CD8-positive, alpha-beta memory T cell (primary cell): ENCODE measurements around the gene BLM. TPM values are rescaled to one million over a fixed set of nuclear protein-coding genes. Genes with fewer than 3 reads are reported as not detected.

ENCODE experiments used
- CTCF ChIA-PET: fragments of 350-600 bp; sonication (Branson Sonifier 250); formaldehyde crosslinking; loops from one replicate; lab custom pipeline; 2021; ENCODE audit warnings: antibody characterized with exemption; lab: Charles Lee
- POLR2A ChIA-PET: fragments of 350-600 bp; sonication (Branson Sonifier 250); formaldehyde crosslinking; loops from one replicate; lab custom pipeline; 2021; ENCODE audit warnings: antibody characterized with exemption; lab: Charles Lee
- DNase-seq, 5 donors: peaks; one replicate each; pipeline versions ENCODE4 v3.0.0 to v3.0.0-alpha.2; 2020 to 2022; ENCODE audit warnings: mixed read lengths in 1 of 5
- H3K27ac ChIP-seq: one replicate; pipeline ENCODE4 v1.7.0; 2013; ENCODE audit warnings: low read depth, mild to moderate bottlenecking, low read length, moderate library complexity
- H3K27me3 ChIP-seq: 2 replicates; pipeline ENCODE4 v1.7.0; 2013; ENCODE audit warnings: low read length, mild to moderate bottlenecking; ENCODE audit not compliant: insufficient read depth, poor library complexity, severe bottlenecking
- H3K36me3 ChIP-seq: 2 replicates; pipeline ENCODE4 v1.7.0; 2013; ENCODE audit warnings: mild to moderate bottlenecking, low read length, moderate library complexity; ENCODE audit not compliant: insufficient read depth
- H3K4me1 ChIP-seq: 2 replicates; pipeline ENCODE4 v1.7.0; 2013; ENCODE audit warnings: mild to moderate bottlenecking, low read length, moderate library complexity; ENCODE audit not compliant: insufficient read depth
- H3K4me3 ChIP-seq: 2 replicates; pipeline ENCODE4 v1.7.0; 2013; ENCODE audit warnings: mild to moderate bottlenecking, low read length
- H3K9me3 ChIP-seq: 2 replicates; pipeline ENCODE4 v1.7.0; 2013; ENCODE audit warnings: mild to moderate bottlenecking, low read length
- H3K27ac Mint-ChIP-seq, 8 donors: one replicate each; pipeline ENCODE4 v1.8.0; 2020 to 2021; ENCODE audit warnings: mixed read lengths in 8 of 8, mild to moderate bottlenecking in 6 of 8, inconsistent platforms in 3 of 8, moderate library complexity in 3 of 8
- H3K27me3 Mint-ChIP-seq, 2 donors: one replicate each; pipeline ENCODE4 v1.8.0; 2020 to 2021; ENCODE audit warnings: mixed read lengths in 2 of 2, mild to moderate bottlenecking in 1 of 2, moderate library complexity in 1 of 2
- H3K36me3 Mint-ChIP-seq, 3 donors: one replicate each; pipeline ENCODE4 v1.8.0; 2020 to 2021; ENCODE audit warnings: mixed read lengths in 3 of 3, inconsistent platforms in 1 of 3, mild to moderate bottlenecking in 1 of 3
- H3K4me1 Mint-ChIP-seq, 3 donors: one replicate each; pipeline ENCODE4 v1.8.0; 2020 to 2021; ENCODE audit warnings: mixed read lengths in 3 of 3, inconsistent platforms in 1 of 3, mild to moderate bottlenecking in 1 of 3
- H3K4me3 Mint-ChIP-seq, 7 donors: one replicate each; pipeline ENCODE4 v1.8.0; 2020 to 2021; ENCODE audit warnings: mixed read lengths in 7 of 7, mild to moderate bottlenecking in 6 of 7, moderate library complexity in 4 of 7, inconsistent platforms in 2 of 7
- H3K9me3 Mint-ChIP-seq, 5 donors: one replicate each; pipeline ENCODE4 v1.8.0; 2020 to 2022; ENCODE audit warnings: mixed read lengths in 5 of 5, mild to moderate bottlenecking in 3 of 5, moderate library complexity in 2 of 5, inconsistent platforms in 1 of 5
- polyA plus RNA-seq: library from polyadenylated mRNA; unstranded; fragments of 300-500 nt; fragmentation: Illumina TruSeq; gene quantifications from one replicate; pipeline ENCODE4 v1.2.3, GENCODE V29; 2021
- total RNA-seq, 2 experiments: library from RNA; stranded (reverse); gene quantifications; one replicate each; pipeline ENCODE4 v1.2.3, GENCODE V29; 2021

BLM gene
- total and polyA plus RNA-seq, 3 experiments from 2014 or later = 5.8 to 37.6 (median 37.0) TPM

- no peaks in the 10 kb centered on the region for H3K36me3 Mint-ChIP-seq
- peak in 2 of 5 donors; percentile 32 to 64 for DNase-seq
- H3K27me3 Mint-ChIP-seq = peaks cover 3 to 9% of the 10 kb centered on the region in 2 donors
- H3K9me3 Mint-ChIP-seq = peaks cover 0 to 2% (median 0%) of the 10 kb centered on the region in 5 donors
- POLR2A ChIA-PET = interaction anchor here (0.7 kb wide), 1 partner anchor 13 kb away, joined by 3 read pairs; no protein-coding TSS in a partner anchor
- H3K9me3 ChIP-seq = no peaks in the 10 kb centered on the region
- CTCF ChIA-PET = interaction anchor here (1.6 to 2.0 kb wide), 2 partner anchors 12 to 30 kb away, joined by 3 to 5 read pairs; no protein-coding TSS in a partner anchor
- H3K36me3 ChIP-seq = no peaks in the 10 kb centered on the region
- no peaks in the 10 kb centered on the region for H3K27me3 ChIP-seq
- no peak overlapping the region for H3K27ac ChIP-seq
- peaks cover 20% of the 10 kb centered on the region for H3K4me1 ChIP-seq
- H3K4me3 Mint-ChIP-seq = peak overlapping the region in 5 of 7 donors; percentile 38 to 87 (median 69)
- H3K4me3 ChIP-seq = no peak overlapping the region
- peak overlapping the region in 4 of 8 donors; percentile 42 to 83 (median 74) for H3K27ac Mint-ChIP-seq
- peaks cover 11 to 19% (median 12%) of the 10 kb centered on the region in 3 donors for H3K4me1 Mint-ChIP-seq
Observed at GRCh38 chr15:90677807-90678790, 39.0 kb upstream of the BLM start.

- H3K36me3 Mint-ChIP-seq = no peaks in the 10 kb centered on the region
- no peak overlapping the region for H3K27ac Mint-ChIP-seq
- peaks cover 12 to 19% (median 14%) of the 10 kb centered on the region in 3 donors for H3K4me1 Mint-ChIP-seq
- POLR2A ChIA-PET = no interaction called here
- DNase-seq = no peak
- Histone ChIP-seq H3K4me3 (no peak overlapping the region), H3K4me1 (peaks cover 20% of the 10 kb centered on the region), H3K27ac (no peak overlapping the region), H3K9me3 (no peaks in the 10 kb centered on the region), H3K36me3 (no peaks in the 10 kb centered on the region), H3K27me3 (no peaks in the 10 kb centered on the region)
- H3K27me3 Mint-ChIP-seq = peaks cover 3 to 4% of the 10 kb centered on the region in 2 donors
- CTCF ChIA-PET = no interaction called here
- peaks cover 0 to 2% (median 0%) of the 10 kb centered on the region in 5 donors for H3K9me3 Mint-ChIP-seq
- no peak overlapping the region for H3K4me3 Mint-ChIP-seq
Observed at GRCh38 chr15:90679959-90680358, 37.2 kb upstream of the BLM start.

- Mint-ChIP-seq H3K4me3 (no peak overlapping the region), H3K27me3 (peaks cover 3 to 4% of the 10 kb centered on the region in 2 donors), H3K36me3 (no peaks in the 10 kb centered on the region), H3K27ac (no peak overlapping the region), H3K4me1 (peaks cover 12 to 21% (median 15%) of the 10 kb centered on the region in 3 donors), H3K9me3 (peaks cover 0 to 2% (median 0%) of the 10 kb centered on the region in 5 donors)
- H3K36me3 ChIP-seq = no peaks in the 10 kb centered on the region
- H3K4me1 ChIP-seq = peaks cover 22% of the 10 kb centered on the region
- H3K4me3 ChIP-seq = no peak overlapping the region
- ChIA-PET POLR2A (no interaction called here), CTCF (no interaction called here)
- no peak for DNase-seq
- no peaks in the 10 kb centered on the region for H3K27me3 ChIP-seq
- H3K9me3 ChIP-seq = no peaks in the 10 kb centered on the region
- no peak overlapping the region for H3K27ac ChIP-seq
Observed at GRCh38 chr15:90680371-90680935, 36.7 kb upstream of the BLM start.

GRCh38 chr15:90681056-90681455 lies 36.1 kb upstream of the BLM start:
- ChIA-PET CTCF (no interaction called here), POLR2A (no interaction called here)
- Mint-ChIP-seq H3K36me3 (no peaks in the 10 kb centered on the region), H3K27me3 (peaks cover 3 to 4% of the 10 kb centered on the region in 2 donors), H3K9me3 (peaks cover 0 to 2% (median 0%) of the 10 kb centered on the region in 5 donors), H3K4me1 (peaks cover 12 to 26% (median 16%) of the 10 kb centered on the region in 3 donors), H3K27ac (no peak overlapping the region), H3K4me3 (no peak overlapping the region)
- H3K4me3 ChIP-seq = no peak overlapping the region
- no peaks in the 10 kb centered on the region for H3K36me3 ChIP-seq
- no peak overlapping the region for H3K27ac ChIP-seq
- no peaks in the 10 kb centered on the region for H3K27me3 ChIP-seq
- no peak for DNase-seq
- H3K4me1 ChIP-seq = peaks cover 28% of the 10 kb centered on the region
- H3K9me3 ChIP-seq = no peaks in the 10 kb centered on the region

- Mint-ChIP-seq H3K27me3 (peaks cover 3 to 4% of the 10 kb centered on the region in 2 donors), H3K36me3 (no peaks in the 10 kb centered on the region), H3K4me1 (peaks cover 16 to 30% (median 19%) of the 10 kb centered on the region in 3 donors), H3K9me3 (peaks cover 0 to 2% (median 0%) of the 10 kb centered on the region in 5 donors), H3K4me3 (no peak overlapping the region), H3K27ac (no peak overlapping the region)
- ChIA-PET POLR2A (no interaction called here), CTCF (interaction anchor here (1.6 kb wide), 1 partner anchor 11 kb away, joined by 7 read pairs; no protein-coding TSS in a partner anchor)
- no peaks in the 10 kb centered on the region for H3K36me3 ChIP-seq
- no peak overlapping the region for H3K27ac ChIP-seq
- peaks cover 33% of the 10 kb centered on the region for H3K4me1 ChIP-seq
- H3K27me3 ChIP-seq = no peaks in the 10 kb centered on the region
- no peak overlapping the region for H3K4me3 ChIP-seq
- no peaks in the 10 kb centered on the region for H3K9me3 ChIP-seq
- no peak for DNase-seq
Observed at GRCh38 chr15:90681480-90681879, 35.7 kb upstream of the BLM start.

- Mint-ChIP-seq H3K36me3 (no peaks in the 10 kb centered on the region), H3K4me3 (no peak overlapping the region), H3K27me3 (peaks cover 3 to 4% of the 10 kb centered on the region in 2 donors), H3K9me3 (no peaks in the 10 kb centered on the region), H3K4me1 (peaks cover 18 to 30% (median 20%) of the 10 kb centered on the region in 3 donors), H3K27ac (no peak overlapping the region)
- CTCF ChIA-PET = interaction anchor here (1.6 kb wide), 1 partner anchor 13 kb away, joined by 7 read pairs; no protein-coding TSS in a partner anchor
- POLR2A ChIA-PET = no interaction called here
- Histone ChIP-seq H3K9me3 (no peaks in the 10 kb centered on the region), H3K4me1 (peaks cover 31% of the 10 kb centered on the region), H3K4me3 (no peak overlapping the region), H3K27ac (no peak overlapping the region), H3K36me3 (no peaks in the 10 kb centered on the region), H3K27me3 (no peaks in the 10 kb centered on the region)
- DNase-seq = no peak
Observed at GRCh38 chr15:90683371-90683770, 33.8 kb upstream of the BLM start.

GRCh38 chr15:90683876-90684275 lies 33.3 kb upstream of the BLM start:
- Histone ChIP-seq H3K9me3 (no peaks in the 10 kb centered on the region), H3K4me1 (peaks cover 25% of the 10 kb centered on the region), H3K4me3 (no peak overlapping the region), H3K27ac (no peak overlapping the region), H3K36me3 (no peaks in the 10 kb centered on the region), H3K27me3 (no peaks in the 10 kb centered on the region)
- CTCF ChIA-PET = no interaction called here
- POLR2A ChIA-PET = no interaction called here
- DNase-seq = no peak
- H3K27ac Mint-ChIP-seq = no peak overlapping the region
- no peak overlapping the region for H3K4me3 Mint-ChIP-seq
- H3K36me3 Mint-ChIP-seq = no peaks in the 10 kb centered on the region
- peaks cover 2 to 4% of the 10 kb centered on the region in 2 donors for H3K27me3 Mint-ChIP-seq
- no peaks in the 10 kb centered on the region for H3K9me3 Mint-ChIP-seq
- H3K4me1 Mint-ChIP-seq = peaks cover 15 to 25% (median 18%) of the 10 kb centered on the region in 3 donors
